ENCODE results near the gene INO80E.

INO80E gene

GRCh38 chr16:30025574-30025973, 29.5 kb downstream of the INO80E start:
- Histone ChIP-seq H3K9me3 (ENCODE audit: control insufficient read depth in 2 of 2, low read length in 2 of 2) (no peaks in the 10 kb centered on the region), H3K9ac (ENCODE audit: low read length in 2 of 2) (no peak overlapping the region), H3K4me1 (ENCODE audit: control insufficient read depth, insufficient read depth, low read length) (peaks cover 13% of the 10 kb centered on the region), H3K36me3 (ENCODE audit: control insufficient read depth in 2 of 2, insufficient read depth in 2 of 2, low read length in 2 of 2) (no peaks in the 10 kb centered on the region), H3K27ac (ENCODE audit: low read length) (no peak overlapping the region), H3K27me3 (ENCODE audit: control insufficient read depth in 1 of 2, insufficient read depth in 2 of 2, low read length in 2 of 2) (peaks cover 23 to 25% of the 10 kb centered on the region in 2 donors), H3K4me3 (ENCODE audit: low read length in 2 of 2) (no peak overlapping the region)

GRCh38 chr16:30026449-30026848, 30.4 kb downstream of the INO80E start:
- H3K27me3 ChIP-seq (ENCODE audit: control insufficient read depth in 1 of 2, insufficient read depth in 2 of 2, low read length in 2 of 2) = peaks cover 26 to 32% of the 10 kb centered on the region in 2 donors
- no peak overlapping the region for H3K27ac ChIP-seq (ENCODE audit: low read length)
- H3K4me1 ChIP-seq (ENCODE audit: control insufficient read depth, insufficient read depth, low read length) = peaks cover 12% of the 10 kb centered on the region
- H3K9me3 ChIP-seq (ENCODE audit: control insufficient read depth in 2 of 2, low read length in 2 of 2) = no peaks in the 10 kb centered on the region
- no peak overlapping the region for H3K4me3 ChIP-seq (ENCODE audit: low read length in 2 of 2)
- H3K36me3 ChIP-seq (ENCODE audit: control insufficient read depth in 2 of 2, insufficient read depth in 2 of 2, low read length in 2 of 2) = no peaks in the 10 kb centered on the region
- no peak overlapping the region for H3K9ac ChIP-seq (ENCODE audit: low read length in 2 of 2)

- H3K9ac ChIP-seq (ENCODE audit: low read length in 2 of 2) = no peak overlapping the region
- no peak overlapping the region for H3K27ac ChIP-seq (ENCODE audit: low read length)
- peaks cover 10% of the 10 kb centered on the region for H3K4me1 ChIP-seq (ENCODE audit: control insufficient read depth, insufficient read depth, low read length)
- no peaks in the 10 kb centered on the region for H3K9me3 ChIP-seq (ENCODE audit: control insufficient read depth in 2 of 2, low read length in 2 of 2)
- no peaks in the 10 kb centered on the region for H3K36me3 ChIP-seq (ENCODE audit: control insufficient read depth in 2 of 2, insufficient read depth in 2 of 2, low read length in 2 of 2)
- H3K27me3 ChIP-seq (ENCODE audit: control insufficient read depth in 1 of 2, insufficient read depth in 2 of 2, low read length in 2 of 2) = peaks cover 38 to 45% of the 10 kb centered on the region in 2 donors
- H3K4me3 ChIP-seq (ENCODE audit: low read length in 2 of 2) = no peak overlapping the region
Observed at GRCh38 chr16:30027588-30028437, 31.8 kb downstream of the INO80E start.

GRCh38 chr16:30028438-30029076, 32.5 kb downstream of the INO80E start:
- H3K27ac ChIP-seq (ENCODE audit: low read length) = no peak overlapping the region
- H3K9ac ChIP-seq (ENCODE audit: low read length in 2 of 2) = no peak overlapping the region
- peaks cover 10% of the 10 kb centered on the region for H3K4me1 ChIP-seq (ENCODE audit: control insufficient read depth, insufficient read depth, low read length)
- H3K27me3 ChIP-seq (ENCODE audit: control insufficient read depth in 1 of 2, insufficient read depth in 2 of 2, low read length in 2 of 2) = peaks cover 44 to 52% of the 10 kb centered on the region in 2 donors
- H3K4me3 ChIP-seq (ENCODE audit: low read length in 2 of 2) = no peak overlapping the region
- no peaks in the 10 kb centered on the region for H3K36me3 ChIP-seq (ENCODE audit: control insufficient read depth in 2 of 2, insufficient read depth in 2 of 2, low read length in 2 of 2)
- H3K9me3 ChIP-seq (ENCODE audit: control insufficient read depth in 2 of 2, low read length in 2 of 2) = no peaks in the 10 kb centered on the region

GRCh38 chr16:30030011-30030685, 34.1 kb downstream of the INO80E start:
- peaks cover 10% of the 10 kb centered on the region for H3K4me1 ChIP-seq (ENCODE audit: control insufficient read depth, insufficient read depth, low read length)
- H3K4me3 ChIP-seq (ENCODE audit: low read length in 2 of 2) = no peak overlapping the region
- H3K9ac ChIP-seq (ENCODE audit: low read length in 2 of 2) = no peak overlapping the region
- no peak overlapping the region for H3K27ac ChIP-seq (ENCODE audit: low read length)
- peaks cover 50 to 54% of the 10 kb centered on the region in 2 donors for H3K27me3 ChIP-seq (ENCODE audit: control insufficient read depth in 1 of 2, insufficient read depth in 2 of 2, low read length in 2 of 2)
- no peaks in the 10 kb centered on the region for H3K9me3 ChIP-seq (ENCODE audit: control insufficient read depth in 2 of 2, low read length in 2 of 2)
- no peaks in the 10 kb centered on the region for H3K36me3 ChIP-seq (ENCODE audit: control insufficient read depth in 2 of 2, insufficient read depth in 2 of 2, low read length in 2 of 2)

GRCh38 chr16:30030841-30031413, 34.9 kb downstream of the INO80E start, which contains the start of gene TLCD3B:
TSS of gene TLCD3B (minus strand) at chr16:30031271. CDS start at chr16:30030527, 744 bp downstream.
- H3K9ac ChIP-seq (ENCODE audit: low read length in 2 of 2) = no peak within 1 kb of the TSS
- H3K27ac ChIP-seq (ENCODE audit: low read length) = no peak within 1 kb of the TSS
- H3K4me3 ChIP-seq (ENCODE audit: low read length in 2 of 2) = peak within 1 kb of the TSS in 1 of 2 donors; percentile 1
- H3K27me3 ChIP-seq (ENCODE audit: control insufficient read depth in 1 of 2, insufficient read depth in 2 of 2, low read length in 2 of 2) = peaks cover 53 to 54% of the 10 kb centered on the region in 2 donors
- no peaks in the 10 kb centered on the region for H3K9me3 ChIP-seq (ENCODE audit: control insufficient read depth in 2 of 2, low read length in 2 of 2)
- peaks cover 10% of the 10 kb centered on the region for H3K4me1 ChIP-seq (ENCODE audit: control insufficient read depth, insufficient read depth, low read length)
- H3K36me3 ChIP-seq (ENCODE audit: control insufficient read depth in 2 of 2, insufficient read depth in 2 of 2, low read length in 2 of 2) = no peaks in the 10 kb centered on the region

GRCh38 chr16:30031477-30031918, 35.5 kb downstream of the INO80E start:
- Histone ChIP-seq H3K36me3 (ENCODE audit: control insufficient read depth in 2 of 2, insufficient read depth in 2 of 2, low read length in 2 of 2) (no peaks in the 10 kb centered on the region), H3K4me3 (ENCODE audit: low read length in 2 of 2) (peak overlapping the region in 1 of 2 donors; percentile 1), H3K4me1 (ENCODE audit: control insufficient read depth, insufficient read depth, low read length) (peaks cover 10% of the 10 kb centered on the region), H3K27me3 (ENCODE audit: control insufficient read depth in 1 of 2, insufficient read depth in 2 of 2, low read length in 2 of 2) (peaks cover 53 to 59% of the 10 kb centered on the region in 2 donors), H3K9me3 (ENCODE audit: control insufficient read depth in 2 of 2, low read length in 2 of 2) (no peaks in the 10 kb centered on the region), H3K27ac (ENCODE audit: low read length) (no peak overlapping the region), H3K9ac (ENCODE audit: low read length in 2 of 2) (no peak overlapping the region)

GRCh38 chr16:30032083-30032819, 36.2 kb downstream of the INO80E start:
- H3K27ac ChIP-seq (ENCODE audit: low read length) = no peak overlapping the region
- H3K4me3 ChIP-seq (ENCODE audit: low read length in 2 of 2) = no peak overlapping the region
- H3K9me3 ChIP-seq (ENCODE audit: control insufficient read depth in 2 of 2, low read length in 2 of 2) = no peaks in the 10 kb centered on the region
- H3K9ac ChIP-seq (ENCODE audit: low read length in 2 of 2) = no peak overlapping the region
- peaks cover 10% of the 10 kb centered on the region for H3K4me1 ChIP-seq (ENCODE audit: control insufficient read depth, insufficient read depth, low read length)
- H3K36me3 ChIP-seq (ENCODE audit: control insufficient read depth in 2 of 2, insufficient read depth in 2 of 2, low read length in 2 of 2) = no peaks in the 10 kb centered on the region
- peaks cover 50 to 59% of the 10 kb centered on the region in 2 donors for H3K27me3 ChIP-seq (ENCODE audit: control insufficient read depth in 1 of 2, insufficient read depth in 2 of 2, low read length in 2 of 2)

GRCh38 chr16:30033270-30033669, 37.2 kb downstream of the INO80E start:
- Histone ChIP-seq H3K9me3 (ENCODE audit: control insufficient read depth in 2 of 2, low read length in 2 of 2) (no peaks in the 10 kb centered on the region), H3K9ac (ENCODE audit: low read length in 2 of 2) (no peak overlapping the region), H3K4me3 (ENCODE audit: low read length in 2 of 2) (no peak overlapping the region), H3K27ac (ENCODE audit: low read length) (no peak overlapping the region), H3K36me3 (ENCODE audit: control insufficient read depth in 2 of 2, insufficient read depth in 2 of 2, low read length in 2 of 2) (no peaks in the 10 kb centered on the region), H3K4me1 (ENCODE audit: control insufficient read depth, insufficient read depth, low read length) (peaks cover 8% of the 10 kb centered on the region), H3K27me3 (ENCODE audit: control insufficient read depth in 1 of 2, insufficient read depth in 2 of 2, low read length in 2 of 2) (peaks cover 44 to 54% of the 10 kb centered on the region in 2 donors)

GRCh38 chr16:30040221-30040620, 44.2 kb downstream of the INO80E start:
- Histone ChIP-seq H3K27me3 (ENCODE audit: control insufficient read depth in 1 of 2, insufficient read depth in 2 of 2, low read length in 2 of 2) (peaks cover 4 to 8% of the 10 kb centered on the region in 2 donors), H3K27ac (ENCODE audit: low read length) (no peak overlapping the region), H3K4me1 (ENCODE audit: control insufficient read depth, insufficient read depth, low read length) (no peaks in the 10 kb centered on the region), H3K4me3 (ENCODE audit: low read length in 2 of 2) (no peak overlapping the region), H3K9me3 (ENCODE audit: control insufficient read depth in 2 of 2, low read length in 2 of 2) (no peaks in the 10 kb centered on the region), H3K9ac (ENCODE audit: low read length in 2 of 2) (no peak overlapping the region), H3K36me3 (ENCODE audit: control insufficient read depth in 2 of 2, insufficient read depth in 2 of 2, low read length in 2 of 2) (no peaks in the 10 kb centered on the region)
